SK-N-SH treated with all-trans-retinoic acid at 6 μM for 48 hours (cell line): ENCODE results near the gene RIC1.

Source experiments
- ATAC-seq: fragments of 200-7000 bp; cut with Tn5 transposase; 3 replicates; pipeline ENCODE4 v1.9.1; 2020; ENCODE audit warnings: mild to moderate bottlenecking, moderate library complexity
- ARNTL ChIP-seq: fragments of 450-650 bp; formaldehyde crosslinking; IDR thresholded peaks from 2 replicates; pipeline ENCODE4 v1.5.0; 2020; ENCODE audit warnings: low read depth, mild to moderate bottlenecking, moderate library complexity, borderline replicate concordance
- BACH2 ChIP-seq: fragments of 250-450 bp; sonication (Bioruptor Pico); IDR thresholded peaks from 2 replicates; pipeline ENCODE4 v1.9.0; 2021; ENCODE audit warnings: mild to moderate bottlenecking, borderline replicate concordance
- CSDC2 ChIP-seq: fragments of 250-450 bp; sonication (Bioruptor Pico); IDR thresholded peaks from 2 replicates; pipeline ENCODE4 v1.5.0; 2020; ENCODE audit warnings: mild to moderate bottlenecking, moderate library complexity
- GLIS3 ChIP-seq: fragments of 250-450 bp; sonication (Bioruptor Pico); IDR thresholded peaks from 2 replicates; pipeline ENCODE4 v1.5.0; 2020; ENCODE audit warnings: mild to moderate bottlenecking, moderate library complexity
- ISL1 ChIP-seq: fragments of 250-450 bp; sonication (Bioruptor Pico); IDR thresholded peaks from 2 replicates; pipeline ENCODE4 v2.1.2; 2022; ENCODE audit warnings: mild to moderate bottlenecking, moderate library complexity
- OSR1 ChIP-seq: fragments of 250-450 bp; sonication (Bioruptor Pico); IDR thresholded peaks from 2 replicates; pipeline ENCODE4 v1.8.0; 2022; ENCODE audit warnings: moderate library complexity, mild to moderate bottlenecking, inconsistent platforms
- PATZ1 ChIP-seq: fragments of 250-450 bp; sonication (Bioruptor Pico); IDR thresholded peaks from 2 replicates; pipeline ENCODE4 v1.8.0; 2020; ENCODE audit warnings: mild to moderate bottlenecking, moderate library complexity, borderline replicate concordance
- PPARA ChIP-seq: fragments of 250-450 bp; sonication (Bioruptor Pico); IDR thresholded peaks from 2 replicates; pipeline ENCODE4 v1.5.0; 2020; ENCODE audit warnings: mild to moderate bottlenecking, borderline replicate concordance
- TCF4 ChIP-seq: fragments of 250-450 bp; sonication (Bioruptor Pico); IDR thresholded peaks from 2 replicates; pipeline ENCODE4 v1.8.0; 2021; ENCODE audit warnings: mild to moderate bottlenecking, moderate library complexity, borderline replicate concordance
- TOX ChIP-seq: fragments of 250-450 bp; sonication (Bioruptor Pico); IDR thresholded peaks from 2 replicates; pipeline ENCODE4 v1.8.0; 2021; ENCODE audit warnings: mild to moderate bottlenecking, moderate library complexity, borderline replicate concordance
- TSHZ2 ChIP-seq: fragments of 250-450 bp; sonication (Bioruptor Pico); IDR thresholded peaks from 2 replicates; pipeline ENCODE4 v1.5.0; 2020; ENCODE audit warnings: mild to moderate bottlenecking, moderate library complexity
- ZC3H10 ChIP-seq: fragments of 250-450 bp; sonication (Bioruptor Pico); IDR thresholded peaks from 2 replicates; pipeline ENCODE4 v1.5.1; 2021; ENCODE audit warnings: mild to moderate bottlenecking, moderate library complexity
- ZFP3 ChIP-seq: fragments of 250-450 bp; sonication (Bioruptor Pico); IDR thresholded peaks from 2 replicates; pipeline ENCODE4 v1.5.0; 2020; ENCODE audit warnings: mild to moderate bottlenecking, moderate library complexity
- ZFP30 ChIP-seq: fragments of 450-650 bp; formaldehyde crosslinking; IDR thresholded peaks from 2 replicates; pipeline ENCODE4 v1.5.0; 2022; ENCODE audit warnings: mild to moderate bottlenecking, moderate library complexity
- ZNF70 ChIP-seq: fragments of 450-650 bp; formaldehyde crosslinking; IDR thresholded peaks from 2 replicates; pipeline ENCODE4 v1.5.0; 2020; ENCODE audit warnings: mild to moderate bottlenecking, moderate library complexity
- ZNF8 ChIP-seq: fragments of 450-650 bp; formaldehyde crosslinking; IDR thresholded peaks from 2 replicates; pipeline ENCODE4 v1.5.0; 2020; ENCODE audit warnings: mild to moderate bottlenecking, moderate library complexity
- TF ChIP-seq, protein P1 (sequence below): fragments of 250-450 bp; sonication (Bioruptor Pico); IDR thresholded peaks from 2 replicates; pipeline ENCODE4 v1.5.1; 2021; ENCODE audit warnings: mild to moderate bottlenecking, moderate library complexity
- TF ChIP-seq, protein P2 (sequence below): fragments of 250-450 bp; sonication (Bioruptor Pico); IDR thresholded peaks from 2 replicates; pipeline ENCODE4 v1.5.1; 2020; ENCODE audit warnings: low read depth, mild to moderate bottlenecking, moderate library complexity

Gene RIC1

GRCh38 chr9:5813824-5814223, 184.9 kb downstream of the RIC1 start:
- TF ChIP-seq, protein P1, sequence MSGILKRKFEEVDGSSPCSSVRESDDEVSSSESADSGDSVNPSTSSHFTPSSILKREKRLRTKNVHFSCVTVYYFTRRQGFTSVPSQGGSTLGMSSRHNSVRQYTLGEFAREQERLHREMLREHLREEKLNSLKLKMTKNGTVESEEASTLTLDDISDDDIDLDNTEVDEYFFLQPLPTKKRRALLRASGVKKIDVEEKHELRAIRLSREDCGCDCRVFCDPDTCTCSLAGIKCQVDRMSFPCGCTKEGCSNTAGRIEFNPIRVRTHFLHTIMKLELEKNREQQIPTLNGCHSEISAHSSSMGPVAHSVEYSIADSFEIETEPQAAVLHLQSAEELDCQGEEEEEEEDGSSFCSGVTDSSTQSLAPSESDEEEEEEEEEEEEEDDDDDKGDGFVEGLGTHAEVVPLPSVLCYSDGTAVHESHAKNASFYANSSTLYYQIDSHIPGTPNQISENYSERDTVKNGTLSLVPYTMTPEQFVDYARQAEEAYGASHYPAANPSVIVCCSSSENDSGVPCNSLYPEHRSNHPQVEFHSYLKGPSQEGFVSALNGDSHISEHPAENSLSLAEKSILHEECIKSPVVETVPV (CRISPR knock-in tag): no peak
- no peak for TF ChIP-seq TSHZ2 (CRISPR knock-in tag)
- ATAC-seq: no peak

- no peak for TF ChIP-seq ISL1 (CRISPR knock-in tag)
- no peak for TF ChIP-seq ARNTL (CRISPR knock-in tag)
- TF ChIP-seq, all 23 proteins: peak for 0
These were observed 186.6 kb downstream of the RIC1 start for GRCh38 chr9:5815461-5815860.

GRCh38 chr9:5817862-5818261, 189.0 kb downstream of the RIC1 start:
- TF ChIP-seq, protein P2, sequence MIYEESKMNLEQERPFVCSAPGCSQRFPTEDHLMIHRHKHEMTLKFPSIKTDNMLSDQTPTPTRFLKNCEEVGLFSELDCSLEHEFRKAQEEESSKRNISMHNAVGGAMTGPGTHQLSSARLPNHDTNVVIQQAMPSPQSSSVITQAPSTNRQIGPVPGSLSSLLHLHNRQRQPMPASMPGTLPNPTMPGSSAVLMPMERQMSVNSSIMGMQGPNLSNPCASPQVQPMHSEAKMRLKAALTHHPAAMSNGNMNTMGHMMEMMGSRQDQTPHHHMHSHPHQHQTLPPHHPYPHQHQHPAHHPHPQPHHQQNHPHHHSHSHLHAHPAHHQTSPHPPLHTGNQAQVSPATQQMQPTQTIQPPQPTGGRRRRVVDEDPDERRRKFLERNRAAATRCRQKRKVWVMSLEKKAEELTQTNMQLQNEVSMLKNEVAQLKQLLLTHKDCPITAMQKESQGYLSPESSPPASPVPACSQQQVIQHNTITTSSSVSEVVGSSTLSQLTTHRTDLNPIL (CRISPR knock-in tag): 0 out of 2 replicates have a peak, but pooled peaks have one; percentile 39
- TF ChIP-seq ZNF70: no peak
- TF ChIP-seq, all 23 proteins: peak for 1
- ATAC-seq: peak; percentile 89

More at GRCh38 chr9:5815461-5815860, 186.6 kb downstream of the RIC1 start:
- no peak for ATAC-seq

DNA sequence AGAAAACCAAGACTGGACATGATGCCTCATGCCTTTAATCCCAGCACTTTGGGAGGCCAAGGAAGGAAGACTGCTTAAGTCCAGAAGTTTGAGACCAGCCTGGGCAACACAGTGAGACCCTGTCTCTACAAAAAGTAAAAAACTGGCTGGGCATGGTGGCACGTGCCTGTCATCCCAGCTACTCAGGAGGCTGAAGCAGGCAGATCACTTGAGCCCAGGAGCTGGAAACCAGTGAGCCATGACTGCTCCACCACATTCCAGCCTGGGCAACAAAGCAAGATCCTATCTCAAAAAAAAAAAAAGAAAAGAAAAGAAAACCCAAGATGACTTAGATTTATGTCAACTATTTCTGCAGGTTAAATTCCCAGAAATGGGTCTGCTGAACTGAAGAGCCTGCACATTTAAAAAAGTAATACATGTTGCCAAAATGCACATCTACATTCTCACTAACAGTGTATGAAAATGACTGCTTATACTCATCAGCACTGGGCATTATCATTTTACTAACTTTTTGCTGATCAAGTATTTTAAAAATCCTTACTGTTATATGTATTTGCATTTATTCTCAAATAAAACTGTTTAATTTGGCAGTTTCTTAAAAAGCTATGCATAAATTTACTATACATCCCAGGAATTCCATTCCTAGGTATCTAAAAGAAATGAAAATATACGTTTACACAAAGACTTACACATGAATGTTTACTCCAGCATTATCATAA, 189.7 kb downstream of the RIC1 start:
- TF ChIP-seq CSDC2 (CRISPR knock-in tag) (no peak), ZFP30 (no peak), BACH2 (CRISPR knock-in tag) (no peak), ZC3H10 (CRISPR knock-in tag) (no peak), OSR1 (CRISPR knock-in tag) (no peak), ZFP3 (CRISPR knock-in tag) (no peak), PATZ1 (CRISPR knock-in tag) (no peak), PPARA (CRISPR knock-in tag) (no peak)
- TF ChIP-seq, protein P2 (CRISPR knock-in tag): no peak
- no peak for ATAC-seq

DNA sequence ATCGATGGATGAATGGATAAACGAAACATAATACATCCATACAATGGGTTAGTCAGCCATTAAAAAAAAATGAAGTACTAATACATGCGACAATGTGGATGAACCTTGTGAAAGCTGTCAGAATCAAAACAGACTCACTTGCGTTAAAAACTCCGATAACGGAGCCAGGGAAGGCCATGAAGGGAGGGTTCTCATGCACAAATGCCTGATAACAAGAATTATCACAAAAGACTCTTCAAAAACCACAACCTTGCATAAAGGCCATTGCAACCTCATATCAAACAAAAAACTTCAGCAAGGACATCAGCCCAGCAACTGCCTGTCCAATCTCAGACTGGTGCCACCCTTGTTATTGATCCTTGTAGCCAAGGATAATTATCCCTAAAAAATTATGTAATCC, 190.3 kb downstream of the RIC1 start:
- no peak for ATAC-seq
- TF ChIP-seq TOX (CRISPR knock-in tag): no peak
- TF ChIP-seq, protein P1 (CRISPR knock-in tag): no peak
- TF ChIP-seq ZNF8 (CRISPR knock-in tag): no peak
- no peak for TF ChIP-seq GLIS3 (CRISPR knock-in tag)
- TF ChIP-seq BACH2 (CRISPR knock-in tag): no peak
- TF ChIP-seq OSR1 (CRISPR knock-in tag): no peak
- TF ChIP-seq PPARA (CRISPR knock-in tag): no peak
- TF ChIP-seq TSHZ2 (CRISPR knock-in tag): no peak
- no peak for TF ChIP-seq ZC3H10 (CRISPR knock-in tag)
- TF ChIP-seq TCF4 (CRISPR knock-in tag): no peak
- TF ChIP-seq ARNTL (CRISPR knock-in tag): no peak
